ENCODE results near the gene CD80.

CD80 gene

DNA sequence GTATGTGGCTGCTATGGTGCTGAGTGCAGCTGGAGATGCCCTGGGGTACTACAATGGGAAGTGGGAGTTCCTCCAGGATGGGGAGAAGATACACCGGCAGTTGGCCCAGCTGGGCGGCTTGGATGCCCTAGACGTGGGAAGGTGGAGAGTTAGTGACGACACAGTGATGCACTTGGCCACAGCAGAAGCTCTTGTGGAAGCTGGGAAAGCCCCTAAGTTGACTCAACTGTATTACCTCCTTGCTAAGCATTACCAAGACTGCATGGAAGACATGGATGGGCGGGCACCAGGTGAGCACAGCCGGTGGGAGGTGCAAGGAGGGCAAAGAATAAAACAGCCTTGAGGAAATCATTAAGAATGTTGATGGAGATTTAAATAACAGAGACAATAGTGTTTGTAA lies 22.8 kb upstream of the CD80 start:
- H3K36me3 ChIP-seq (ENCODE audit: control insufficient read depth, insufficient read depth, low read length): no peaks in the 10 kb centered on the region
- H4K8ac ChIP-seq (ENCODE audit: low read depth, low read length): no peak overlapping the region
- no peak overlapping the region for H3K23ac ChIP-seq (ENCODE audit: low read length)
- no peak overlapping the region for H3K9ac ChIP-seq (ENCODE audit: low read length)
- WGBS (ENCODE audit: extremely low coverage, insufficient coverage, low lambda C conversion rate): no CpG with 5 or more reads among the region's 6 CpGs
- H2BK120ac ChIP-seq (ENCODE audit: low read depth, low read length): no peak overlapping the region
- H2BK15ac ChIP-seq (replicated peaks; ENCODE audit: low read depth): no peak overlapping the region
- no peak overlapping the region for H2AK5ac ChIP-seq (ENCODE audit: low read length)
- H3K4me1 ChIP-seq (ENCODE audit: control insufficient read depth, low read depth, low read length): peaks cover 4% of the 10 kb centered on the region
- H4K5ac ChIP-seq (ENCODE audit: low read length): no peak overlapping the region
- H3K4me2 ChIP-seq (ENCODE audit: low read length): no peak overlapping the region
- no peak overlapping the region for H3K56ac ChIP-seq (ENCODE audit: low read length)
- no peaks in the 10 kb centered on the region for H3K79me2 ChIP-seq (ENCODE audit: control insufficient read depth, insufficient read depth, low read length)
- H3K4ac ChIP-seq (ENCODE audit: low read depth, low read length): no peak overlapping the region
- H3K27ac ChIP-seq (ENCODE audit: low read depth, low read length): no peak overlapping the region
- no peak for DNase-seq
- H3K4me3 ChIP-seq (ENCODE audit: low read length): no peak overlapping the region
- no peaks in the 10 kb centered on the region for H3K79me1 ChIP-seq (ENCODE audit: low read length)
- H2BK5ac ChIP-seq (ENCODE audit: low read length): no peak overlapping the region
- no peaks in the 10 kb centered on the region for H3K27me3 ChIP-seq (ENCODE audit: insufficient read depth, low read length, poor library complexity)
- H3K18ac ChIP-seq (ENCODE audit: low read length): no peak overlapping the region

DNA sequence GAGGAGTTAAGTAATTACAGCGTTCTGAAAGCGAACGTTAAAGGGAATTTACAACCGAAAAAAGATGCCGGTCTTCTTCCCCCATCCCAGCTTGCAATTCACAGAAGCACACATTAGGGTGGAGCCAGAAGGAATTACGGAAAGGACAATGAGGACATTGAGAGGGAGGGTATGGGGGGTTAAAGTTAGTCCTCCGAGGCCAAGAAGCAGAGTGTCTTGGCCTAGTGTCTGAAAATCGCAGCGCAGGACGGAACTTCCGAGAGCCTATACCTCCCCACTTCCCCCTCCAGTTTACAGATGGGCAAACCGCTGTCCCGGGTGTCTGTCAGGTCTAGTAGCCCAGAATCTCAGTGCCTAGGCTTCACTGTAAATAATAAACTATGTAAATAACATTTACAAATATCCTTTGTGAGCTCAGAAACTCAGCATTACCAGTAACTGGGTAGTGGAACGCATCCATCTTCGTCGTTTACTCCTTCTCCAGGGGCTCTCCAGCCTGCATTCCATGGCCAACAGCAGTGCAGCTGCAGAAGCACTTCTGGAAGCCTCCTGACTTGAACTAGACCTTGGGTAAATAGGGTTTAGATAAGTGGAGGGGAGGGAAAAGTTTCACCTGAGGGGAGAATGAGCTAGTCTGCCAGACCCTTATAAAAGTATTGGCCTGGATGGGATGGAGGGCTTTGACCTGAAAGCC lies 20.8 kb upstream of the CD80 start:
- Histone ChIP-seq H3K36me3 (ENCODE audit: control insufficient read depth, insufficient read depth, low read length) (no peaks in the 10 kb centered on the region), H4K5ac (ENCODE audit: low read length) (peak overlapping the region; percentile 84), H3K4me1 (ENCODE audit: control insufficient read depth, low read depth, low read length) (peaks cover 4% of the 10 kb centered on the region), H2BK5ac (ENCODE audit: low read length) (no peak overlapping the region), H4K8ac (ENCODE audit: low read depth, low read length) (no peak overlapping the region), H2AK5ac (ENCODE audit: low read length) (no peak overlapping the region), H3K56ac (ENCODE audit: low read length) (peak overlapping the region; percentile 91), H3K27ac (ENCODE audit: low read depth, low read length) (no peak overlapping the region), H3K27me3 (ENCODE audit: insufficient read depth, low read length, poor library complexity) (no peaks in the 10 kb centered on the region), H2BK15ac (replicated peaks; ENCODE audit: low read depth) (no peak overlapping the region), H3K23ac (ENCODE audit: low read length) (no peak overlapping the region), H3K79me2 (ENCODE audit: control insufficient read depth, insufficient read depth, low read length) (no peaks in the 10 kb centered on the region), H3K4ac (ENCODE audit: low read depth, low read length) (no peak overlapping the region), H3K18ac (ENCODE audit: low read length) (peak overlapping the region; percentile 29), H3K4me3 (ENCODE audit: low read length) (peak overlapping the region; percentile 67), H3K79me1 (ENCODE audit: low read length) (no peaks in the 10 kb centered on the region), H2BK120ac (ENCODE audit: low read depth, low read length) (no peak overlapping the region), H3K9ac (ENCODE audit: low read length) (peak overlapping the region; percentile 83), H3K4me2 (ENCODE audit: low read length) (peak overlapping the region; percentile 84)
- no CpG with 5 or more reads among the region's 16 CpGs for WGBS (ENCODE audit: extremely low coverage, insufficient coverage, low lambda C conversion rate)
- peak; percentile 81 for DNase-seq

DNA sequence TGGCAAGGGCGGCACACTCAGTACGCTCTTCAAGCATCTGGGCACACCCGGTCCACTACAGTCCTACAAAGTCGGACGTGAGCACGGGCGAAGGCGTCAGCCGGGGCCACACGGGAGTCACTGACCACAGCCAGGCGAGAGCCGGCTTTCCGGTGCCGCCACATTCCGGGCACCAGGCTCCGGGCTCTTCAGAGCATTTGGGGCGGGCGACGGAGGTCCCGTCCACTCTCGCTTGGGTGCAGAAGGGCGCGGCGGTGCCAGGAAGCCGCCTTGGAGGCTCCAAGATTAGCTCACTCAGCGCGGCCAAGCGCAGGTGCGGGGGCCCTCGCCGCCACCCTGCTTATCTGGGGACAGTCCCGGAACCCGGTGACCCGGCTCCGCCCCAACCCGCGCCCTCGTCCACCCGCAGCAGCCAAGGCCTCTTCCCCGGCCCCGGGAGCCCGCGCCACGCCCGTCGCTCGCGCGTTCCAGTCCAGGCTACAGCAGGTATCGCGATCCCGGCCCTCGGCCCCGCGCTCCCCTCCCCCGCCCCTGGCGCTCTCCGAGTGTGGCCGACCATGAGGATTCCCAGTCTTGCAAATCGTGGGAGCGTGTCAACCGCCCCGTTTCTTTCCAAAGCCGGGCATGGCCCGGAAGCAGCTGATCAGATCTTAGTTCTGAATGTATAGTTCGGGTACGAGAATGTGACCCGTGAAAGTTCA lies 20.1 kb upstream of the CD80 start, which contains the start of gene ADPRH:
TSS of gene ADPRH (plus strand) at position 127 of the 701 bp plus-strand sequence. CDS start 2,678 bp downstream, outside the sequence.
- Histone ChIP-seq H3K27ac (ENCODE audit: low read depth, low read length) (no peak within 1 kb of the TSS), H3K56ac (ENCODE audit: low read length) (peak within 1 kb of the TSS; percentile 91), H4K5ac (ENCODE audit: low read length) (peak within 1 kb of the TSS; percentile 68), H2BK120ac (ENCODE audit: low read depth, low read length) (no peak within 1 kb of the TSS), H3K9ac (ENCODE audit: low read length) (peak within 1 kb of the TSS; percentile 83), H3K4ac (ENCODE audit: low read depth, low read length) (peak within 1 kb of the TSS; percentile 17), H3K79me1 (ENCODE audit: low read length) (no peaks in the 10 kb centered on the region), H3K4me1 (ENCODE audit: control insufficient read depth, low read depth, low read length) (peaks cover 4% of the 10 kb centered on the region), H3K23ac (ENCODE audit: low read length) (peak within 1 kb of the TSS; percentile 35), H3K18ac (ENCODE audit: low read length) (peak within 1 kb of the TSS; percentile 29), H2BK5ac (ENCODE audit: low read length) (no peak within 1 kb of the TSS), H3K4me3 (ENCODE audit: low read length) (peak within 1 kb of the TSS; percentile 67), H3K27me3 (ENCODE audit: insufficient read depth, low read length, poor library complexity) (no peaks in the 10 kb centered on the region), H2AK5ac (ENCODE audit: low read length) (no peak within 1 kb of the TSS), H2BK15ac (replicated peaks; ENCODE audit: low read depth) (no peak within 1 kb of the TSS), H3K79me2 (ENCODE audit: control insufficient read depth, insufficient read depth, low read length) (no peaks in the 10 kb centered on the region), H4K8ac (ENCODE audit: low read depth, low read length) (no peak within 1 kb of the TSS), H3K4me2 (ENCODE audit: low read length) (peak within 1 kb of the TSS; percentile 84), H3K36me3 (ENCODE audit: control insufficient read depth, insufficient read depth, low read length) (no peaks in the 10 kb centered on the region)
- peak; percentile 88 for DNase-seq
- no CpG with 5 or more reads among the region's 68 CpGs for WGBS (ENCODE audit: extremely low coverage, insufficient coverage, low lambda C conversion rate)

DNA sequence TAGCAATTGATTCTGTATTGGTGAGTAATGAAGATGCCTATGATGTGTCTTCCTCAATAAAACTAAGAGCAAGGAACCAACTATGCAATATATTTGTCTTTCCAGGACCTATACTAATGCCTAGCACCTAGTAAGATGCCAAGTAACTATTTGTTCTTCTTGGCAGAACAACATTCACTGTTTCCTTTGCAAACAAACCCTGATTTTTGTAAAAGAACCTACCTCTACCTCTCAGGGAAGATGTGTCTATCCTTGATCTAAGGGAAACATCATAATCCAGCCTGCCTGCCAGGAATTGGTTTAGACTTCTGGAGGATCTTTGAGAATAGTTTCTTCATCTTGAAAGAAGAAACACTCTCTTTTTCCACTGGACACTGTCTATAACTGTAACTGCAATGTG lies 16.1 kb upstream of the CD80 start:
- no peak overlapping the region for H3K56ac ChIP-seq (ENCODE audit: low read length)
- no peak overlapping the region for H4K8ac ChIP-seq (ENCODE audit: low read depth, low read length)
- no peak overlapping the region for H2BK120ac ChIP-seq (ENCODE audit: low read depth, low read length)
- no peak overlapping the region for H3K27ac ChIP-seq (ENCODE audit: low read depth, low read length)
- no peak overlapping the region for H3K4me3 ChIP-seq (ENCODE audit: low read length)
- H3K23ac ChIP-seq (ENCODE audit: low read length): no peak overlapping the region
- H3K18ac ChIP-seq (ENCODE audit: low read length): no peak overlapping the region
- H3K36me3 ChIP-seq (ENCODE audit: control insufficient read depth, insufficient read depth, low read length): no peaks in the 10 kb centered on the region
- no peak overlapping the region for H4K5ac ChIP-seq (ENCODE audit: low read length)
- H3K79me2 ChIP-seq (ENCODE audit: control insufficient read depth, insufficient read depth, low read length): no peaks in the 10 kb centered on the region
- H3K9ac ChIP-seq (ENCODE audit: low read length): no peak overlapping the region
- H3K4ac ChIP-seq (ENCODE audit: low read depth, low read length): no peak overlapping the region
- H3K27me3 ChIP-seq (ENCODE audit: insufficient read depth, low read length, poor library complexity): no peaks in the 10 kb centered on the region
- H2AK5ac ChIP-seq (ENCODE audit: low read length): no peak overlapping the region
- no peak for DNase-seq
- no peak overlapping the region for H2BK5ac ChIP-seq (ENCODE audit: low read length)
- H3K79me1 ChIP-seq (ENCODE audit: low read length): no peaks in the 10 kb centered on the region
- H2BK15ac ChIP-seq (replicated peaks; ENCODE audit: low read depth): no peak overlapping the region
- H3K4me1 ChIP-seq (ENCODE audit: control insufficient read depth, low read depth, low read length): peaks cover 4% of the 10 kb centered on the region
- H3K4me2 ChIP-seq (ENCODE audit: low read length): no peak overlapping the region

DNA sequence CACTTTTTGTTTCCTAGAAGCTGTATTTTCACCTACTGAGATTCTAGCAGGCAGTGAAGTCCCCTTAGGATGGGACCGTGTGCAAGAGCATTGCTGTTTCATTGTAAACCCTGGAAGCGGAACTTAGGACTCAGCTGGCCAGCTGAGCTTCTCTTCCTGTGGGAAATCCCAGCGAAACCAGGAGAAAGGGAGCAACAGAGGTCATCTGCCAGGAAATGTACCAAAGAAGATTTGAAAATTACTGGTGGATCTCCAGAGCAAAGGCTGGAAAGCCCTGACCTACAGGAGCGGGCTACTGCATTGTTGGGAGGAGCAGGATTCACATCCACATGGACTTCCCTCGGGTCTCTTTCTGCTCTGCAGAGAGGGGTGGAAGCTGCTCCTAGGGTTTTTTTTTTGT lies 12.3 kb upstream of the CD80 start:
- Histone ChIP-seq H3K36me3 (ENCODE audit: control insufficient read depth, insufficient read depth, low read length) (no peaks in the 10 kb centered on the region), H3K18ac (ENCODE audit: low read length) (no peak overlapping the region), H3K4me3 (ENCODE audit: low read length) (no peak overlapping the region)

More for the DNA sequence above, 12.3 kb upstream of the CD80 start:
- Histone ChIP-seq H3K4ac (ENCODE audit: low read depth, low read length) (no peak overlapping the region), H3K79me2 (ENCODE audit: control insufficient read depth, insufficient read depth, low read length) (no peaks in the 10 kb centered on the region), H3K27ac (ENCODE audit: low read depth, low read length) (no peak overlapping the region), H3K23ac (ENCODE audit: low read length) (no peak overlapping the region), H4K5ac (ENCODE audit: low read length) (no peak overlapping the region), H3K4me1 (ENCODE audit: control insufficient read depth, low read depth, low read length) (no peaks in the 10 kb centered on the region), H2BK120ac (ENCODE audit: low read depth, low read length) (no peak overlapping the region), H3K79me1 (ENCODE audit: low read length) (no peaks in the 10 kb centered on the region), H4K8ac (ENCODE audit: low read depth, low read length) (no peak overlapping the region), H3K56ac (ENCODE audit: low read length) (no peak overlapping the region), H3K27me3 (ENCODE audit: insufficient read depth, low read length, poor library complexity) (no peaks in the 10 kb centered on the region), H2AK5ac (ENCODE audit: low read length) (no peak overlapping the region), H3K9ac (ENCODE audit: low read length) (no peak overlapping the region), H3K4me2 (ENCODE audit: low read length) (no peak overlapping the region), H2BK5ac (ENCODE audit: low read length) (no peak overlapping the region), H2BK15ac (replicated peaks; ENCODE audit: low read depth) (no peak overlapping the region)
- DNase-seq: no peak
- WGBS (ENCODE audit: extremely low coverage, insufficient coverage, low lambda C conversion rate): no CpG with 5 or more reads among the region's 5 CpGs

Data from mesendoderm (in vitro differentiated cells).